Stimulated activated CD4-positive, alpha-beta T cell treated with anti-CD3 and anti-CD28 coated beads, TNF-alpha, amount 100 ng/mL, for 1 hour (primary cell): ENCODE measurements around the gene FAM83E.
A peak's percentile ranks its signal among the peaks of the same experiment; 100 is the strongest.
"Not testable (repeated sequence)": the region's sequence is repeated elsewhere in the genome, so short reads cannot be mapped to it uniquely, and the experiment has no call there.

Experiments used
- DNase-seq, 3 donors: peaks; one replicate each; pipeline ENCODE4 v3.0.0-alpha.2; 2020; ENCODE audit warnings: low read depth in 3 of 3, low spot score in 1 of 3

Gene FAM83E

DNA sequence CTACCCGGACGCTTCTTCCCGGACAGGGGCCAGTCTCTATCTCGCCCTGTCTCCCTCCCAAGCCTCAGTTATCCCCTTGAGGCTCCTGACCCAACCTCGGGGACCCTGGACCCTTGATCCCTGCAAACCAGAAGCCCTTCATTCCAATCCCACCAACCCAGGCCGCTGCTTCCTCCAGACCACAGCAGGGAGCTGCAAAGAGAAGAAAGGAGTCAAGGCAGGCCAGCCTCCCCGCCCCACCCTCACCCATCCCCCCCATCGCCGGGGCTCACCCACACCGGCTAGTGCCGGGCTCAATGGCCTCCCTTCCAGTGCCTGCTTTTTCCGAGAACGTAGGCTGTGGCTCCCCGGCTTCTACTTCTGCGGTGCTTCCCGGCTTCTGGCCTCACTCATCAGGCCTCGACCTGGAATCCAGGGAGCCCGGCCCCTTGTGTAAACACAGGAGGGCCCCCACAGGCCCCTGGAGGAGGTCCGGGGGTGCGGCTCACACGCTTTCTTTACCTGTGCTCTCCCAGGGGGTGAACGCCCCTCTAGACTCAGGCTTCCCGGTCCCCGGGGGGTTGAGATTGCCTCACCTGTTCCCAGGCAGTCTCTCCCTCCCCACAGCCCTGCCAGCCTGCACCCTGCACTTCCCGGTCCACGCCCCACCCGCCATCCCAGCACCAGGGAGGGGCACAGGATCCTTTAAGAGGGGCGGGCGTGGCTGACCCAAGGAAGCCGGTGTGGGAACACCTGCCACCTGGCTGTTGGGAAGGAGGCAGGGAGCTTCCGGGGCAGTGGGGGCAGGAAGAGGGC, at the start of gene FAM83E:
TSS of gene FAM83E (minus strand) at position 641 of the 795 bp plus-strand sequence. CDS start 1,704 bp downstream, outside the sequence.
- no peak for DNase-seq

DNA sequence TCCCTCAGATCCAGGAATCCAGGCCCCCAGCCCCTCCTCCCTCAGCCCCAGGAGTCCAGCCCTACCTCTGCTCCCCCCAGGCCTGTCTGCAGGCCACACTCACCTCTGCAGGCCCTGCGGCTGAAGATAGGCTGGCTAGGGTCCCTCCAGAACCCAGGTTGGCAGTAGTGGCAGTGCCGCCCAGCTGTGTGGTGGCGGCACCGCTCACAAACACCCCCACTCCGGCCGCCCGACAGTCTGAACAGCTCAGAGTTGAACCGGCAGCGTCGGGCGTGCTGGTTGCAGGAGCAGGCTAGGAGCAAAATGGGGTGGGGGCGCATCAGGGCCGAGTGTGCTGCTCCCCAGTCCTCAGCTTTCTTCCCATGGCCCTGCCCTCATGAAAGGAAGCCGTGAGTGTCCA, 49.6 kb upstream of the FAM83E start:
- no peak for DNase-seq

DNA sequence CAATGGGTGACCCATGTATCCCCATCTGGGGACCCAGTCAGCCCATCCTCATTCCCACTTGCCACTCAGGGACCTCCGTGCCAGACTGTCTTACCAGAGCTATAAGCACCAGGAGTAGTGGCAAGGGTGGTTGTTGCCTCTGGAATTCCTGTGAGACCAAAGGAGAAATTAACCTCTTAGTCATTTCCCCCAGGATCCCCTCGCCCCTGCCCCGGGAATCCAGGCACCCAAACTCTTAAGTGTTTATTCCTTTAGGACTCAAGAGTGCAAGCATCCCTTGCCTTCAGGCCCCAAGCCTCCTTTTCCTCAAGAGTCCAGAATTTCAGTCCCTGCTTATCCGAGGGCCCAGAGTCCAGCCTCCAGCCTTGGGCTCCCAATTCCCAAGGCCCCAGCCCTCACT, 48.8 kb upstream of the FAM83E start:
- DNase-seq: no peak

DNA sequence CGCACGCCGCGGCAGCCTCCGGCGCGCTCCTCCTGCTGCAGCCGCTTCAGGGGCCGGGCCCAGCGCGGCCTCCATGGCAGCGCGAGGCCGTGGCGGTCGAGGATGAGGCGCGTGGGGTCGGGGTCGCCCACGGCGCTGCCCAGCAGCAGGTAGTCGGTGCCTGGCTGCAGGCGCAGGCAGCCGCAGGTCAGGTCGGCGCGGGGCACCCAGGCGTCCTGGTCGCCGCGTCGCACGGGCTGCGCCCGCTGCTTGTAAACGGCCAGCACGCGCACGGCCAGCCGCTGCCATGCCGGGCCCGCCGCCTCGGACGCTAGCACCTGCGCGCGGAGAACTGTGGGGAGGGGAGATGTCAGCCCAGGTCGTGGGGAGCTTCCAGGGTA, 46.8 kb upstream of the FAM83E start:
- DNase-seq: no peak

DNA sequence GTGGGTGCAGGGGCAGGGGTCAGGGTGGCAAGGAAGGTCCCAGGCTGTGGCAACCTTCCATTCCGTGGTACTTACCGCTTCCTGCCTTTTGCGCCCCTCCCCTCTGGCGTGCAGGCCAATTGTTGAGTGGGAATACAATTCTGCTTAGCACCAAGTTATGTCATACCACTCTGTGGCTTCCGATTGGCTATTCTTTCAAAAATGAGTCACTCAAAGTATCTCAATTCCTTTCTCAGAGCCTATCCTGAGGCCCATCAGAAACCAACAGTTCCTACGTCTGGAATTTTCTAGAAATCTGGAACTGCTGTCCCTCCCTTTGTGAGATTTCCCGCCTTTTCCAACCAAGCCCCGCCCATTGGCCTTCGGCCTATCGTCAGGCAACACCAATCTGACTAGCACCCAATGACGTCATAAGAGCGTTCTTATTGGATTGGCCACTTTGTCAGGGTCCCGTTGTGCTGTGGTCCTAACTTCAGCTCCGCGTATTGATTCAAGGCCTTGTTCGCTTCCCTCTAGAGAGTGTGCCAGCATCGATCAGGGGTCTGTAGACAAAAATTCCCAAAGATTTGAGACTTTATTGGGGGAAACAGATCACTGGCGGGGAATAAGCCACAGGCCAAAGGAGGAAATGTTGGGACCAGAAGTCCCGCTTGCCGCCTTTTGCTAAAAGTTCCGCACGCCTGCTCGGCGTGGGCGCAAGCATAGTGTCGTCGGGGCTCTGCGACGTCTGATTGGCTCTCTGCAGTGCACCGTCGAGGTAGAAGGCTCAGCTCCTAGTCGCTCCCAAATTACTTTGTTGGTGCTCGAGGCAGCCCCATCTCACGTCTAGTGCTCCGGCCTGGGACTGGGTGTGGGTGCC, 46.2 kb upstream of the FAM83E start:
- peak; percentile 35 to 52 (median 39) for DNase-seq

DNA sequence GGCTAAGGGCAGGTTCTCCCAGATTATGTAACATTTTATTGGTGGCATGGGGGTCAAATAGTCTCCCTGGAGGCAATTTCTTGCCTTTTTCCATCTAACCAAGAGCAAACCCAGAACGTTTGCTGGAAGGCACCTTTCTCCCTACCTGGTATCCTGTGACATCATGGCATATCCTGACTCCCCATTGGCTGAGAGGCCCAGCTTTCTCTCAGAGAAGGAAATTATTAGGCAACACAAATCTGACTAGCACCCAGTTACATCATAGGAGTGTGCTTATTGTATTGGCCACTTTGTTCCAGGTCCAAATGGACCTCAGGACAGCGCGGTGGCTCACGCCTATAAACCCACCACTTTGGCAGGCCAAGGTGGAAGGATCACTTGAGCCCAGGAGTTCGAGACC, 44.9 kb upstream of the FAM83E start:
- DNase-seq: no peak

DNA sequence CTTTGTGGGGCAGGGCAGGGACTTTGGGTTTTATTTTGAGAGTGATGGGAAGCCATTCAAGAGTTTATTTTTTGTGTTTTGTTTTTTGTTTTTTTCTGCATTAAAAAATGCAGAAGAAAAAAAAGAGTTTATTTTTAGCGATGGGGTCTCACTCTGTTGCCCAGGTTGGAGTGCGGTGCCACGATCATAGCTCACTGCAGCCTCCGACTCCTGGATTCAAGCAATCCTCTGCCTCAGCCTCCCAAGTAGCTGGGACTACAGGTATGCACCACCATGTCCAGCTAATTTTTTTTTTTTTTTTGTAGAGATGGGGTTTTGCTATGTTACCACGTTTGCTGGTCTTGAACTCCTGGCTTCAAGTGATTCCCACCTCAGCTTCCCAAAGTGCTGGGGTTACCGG, 43.6 kb upstream of the FAM83E start:
- no peak for DNase-seq

DNA sequence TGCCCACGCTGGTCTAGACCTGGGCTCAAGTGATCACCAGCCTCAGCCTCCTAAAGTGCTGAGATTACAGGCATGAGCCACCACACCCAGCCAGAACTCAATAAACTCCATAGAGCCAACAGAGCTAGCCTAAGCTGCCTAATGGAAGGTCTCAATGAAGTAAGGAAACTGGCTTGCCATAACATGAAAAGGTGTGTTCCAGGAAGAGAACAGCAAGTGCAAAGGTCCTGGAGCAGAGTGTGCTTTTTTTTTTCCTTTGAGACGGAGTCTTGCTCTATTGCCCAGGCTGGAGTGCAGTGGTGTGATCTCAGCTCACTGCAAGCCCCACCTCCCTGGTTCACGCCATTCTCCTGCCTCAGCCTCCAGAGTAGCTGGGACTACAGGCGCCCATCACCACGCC, 43.0 kb upstream of the FAM83E start:
- not testable (repeated sequence) for DNase-seq

DNA sequence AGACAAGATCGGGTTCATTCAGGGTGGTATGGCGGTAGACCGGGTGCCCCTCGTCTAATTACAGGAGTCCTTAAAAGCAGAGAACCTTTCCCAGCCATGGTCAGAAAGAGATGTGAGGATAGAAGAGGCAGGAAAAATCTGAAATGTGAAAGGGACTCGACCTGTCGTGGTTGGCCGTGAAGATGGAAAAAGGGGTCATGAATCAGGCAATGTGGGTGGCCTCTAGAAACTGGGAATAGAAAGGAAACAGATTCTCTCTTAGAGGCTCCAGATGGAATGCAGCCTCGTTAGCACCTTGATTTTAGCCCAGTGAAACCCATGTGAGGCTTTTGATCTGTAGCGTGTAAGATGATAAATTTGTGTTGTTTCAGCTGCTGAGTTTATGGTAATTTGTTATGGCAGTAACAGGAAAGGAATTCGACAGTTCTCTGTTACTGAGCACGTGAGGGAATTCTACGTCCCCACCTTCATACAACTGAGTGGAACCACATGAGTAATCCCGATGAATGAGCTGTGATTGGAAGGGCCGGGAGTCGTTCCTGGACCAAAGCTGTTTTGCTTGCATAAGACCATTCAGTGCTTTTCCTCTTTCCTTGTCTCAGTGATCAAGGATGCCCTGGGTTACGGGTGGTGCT, 42.1 kb upstream of the FAM83E start:
- DNase-seq: no peak

DNA sequence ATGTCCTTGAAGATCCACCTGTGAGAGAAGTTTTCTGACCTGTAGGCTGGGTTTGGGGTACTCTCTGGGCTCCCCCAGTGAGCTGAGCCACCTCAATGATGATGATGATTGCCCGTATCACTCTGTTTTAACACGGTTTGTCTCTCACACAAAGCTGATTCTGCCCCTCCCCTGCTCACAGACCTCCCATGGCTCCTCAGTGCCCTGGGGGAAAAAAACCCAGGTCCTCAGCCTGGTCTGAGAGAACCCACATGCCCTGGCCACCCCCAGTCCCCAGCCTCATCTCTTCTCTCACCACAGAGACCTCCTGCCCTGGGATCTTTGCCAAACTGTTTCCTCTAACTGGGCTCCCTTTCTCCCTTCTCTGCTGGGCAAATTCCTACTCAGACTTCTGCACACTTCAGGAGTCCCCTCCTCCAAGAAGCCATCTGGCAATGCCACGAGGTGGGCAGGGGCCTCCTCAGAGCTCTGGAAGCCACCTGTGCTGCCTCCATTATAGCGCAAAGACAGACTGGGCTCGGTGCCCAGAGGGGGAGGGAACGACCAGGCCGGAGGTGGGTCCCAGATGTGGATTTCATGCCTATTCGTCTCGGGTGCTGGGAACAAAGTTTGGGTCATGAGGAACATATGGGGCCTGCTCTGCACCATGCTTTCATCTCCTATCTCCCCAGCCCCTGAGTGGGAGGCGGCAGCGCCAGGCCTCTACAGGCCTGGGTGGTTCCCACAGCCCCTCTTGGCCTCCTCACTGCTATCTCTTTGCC, 39.6 kb upstream of the FAM83E start:
- no peak for DNase-seq

DNA sequence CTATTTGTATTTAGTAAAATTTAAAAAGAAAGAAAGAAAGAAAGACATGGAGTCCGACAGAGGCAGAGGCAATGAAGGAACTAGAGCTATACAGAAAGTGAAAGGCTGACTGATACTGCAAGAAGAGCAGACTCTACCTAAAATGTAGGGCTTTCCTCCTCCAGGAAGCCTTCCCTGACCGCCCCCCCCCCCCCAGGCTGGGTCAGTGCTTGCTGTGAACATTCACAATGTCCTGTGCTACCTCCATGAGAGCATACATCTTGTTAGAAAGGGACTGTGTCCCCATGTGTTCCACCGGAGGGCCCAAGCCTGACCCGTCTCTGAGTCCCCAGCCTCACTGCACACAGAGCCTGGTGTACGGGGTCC, 36.8 kb upstream of the FAM83E start:
- no peak for DNase-seq

DNA sequence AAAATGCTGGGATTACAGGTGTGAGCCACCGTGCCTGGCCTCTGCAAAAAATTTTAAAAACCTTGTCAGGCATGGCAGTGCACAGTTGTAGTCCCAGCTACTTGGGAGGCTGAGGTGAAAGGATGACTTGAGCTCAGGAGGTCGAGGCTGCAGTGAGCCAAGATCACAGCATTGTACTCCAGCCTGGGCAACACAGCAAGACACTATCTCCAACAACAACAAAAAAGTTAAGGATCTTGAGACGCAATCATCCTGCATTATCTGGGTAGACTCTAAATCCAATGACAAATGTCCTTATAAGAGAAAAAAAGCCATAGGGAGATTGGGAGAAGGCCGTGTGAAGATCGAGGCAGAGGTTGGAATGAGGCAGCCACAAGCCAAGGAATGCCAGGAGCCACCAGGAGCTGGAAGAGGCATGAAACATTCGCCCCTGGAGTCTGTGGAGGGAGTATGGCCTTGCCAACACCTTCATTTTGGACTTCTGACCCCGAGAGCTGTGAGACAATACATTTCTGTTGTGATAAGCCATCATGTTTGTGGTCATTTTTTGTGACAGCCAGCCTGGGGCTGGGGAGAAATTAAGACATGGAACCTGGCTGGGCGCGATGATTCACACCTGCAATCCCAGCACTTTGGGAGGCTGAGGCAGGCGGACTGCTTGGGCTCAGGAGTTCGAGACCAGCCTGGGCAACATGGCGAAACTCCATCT, 36.3 kb upstream of the FAM83E start:
- no peak for DNase-seq

DNA sequence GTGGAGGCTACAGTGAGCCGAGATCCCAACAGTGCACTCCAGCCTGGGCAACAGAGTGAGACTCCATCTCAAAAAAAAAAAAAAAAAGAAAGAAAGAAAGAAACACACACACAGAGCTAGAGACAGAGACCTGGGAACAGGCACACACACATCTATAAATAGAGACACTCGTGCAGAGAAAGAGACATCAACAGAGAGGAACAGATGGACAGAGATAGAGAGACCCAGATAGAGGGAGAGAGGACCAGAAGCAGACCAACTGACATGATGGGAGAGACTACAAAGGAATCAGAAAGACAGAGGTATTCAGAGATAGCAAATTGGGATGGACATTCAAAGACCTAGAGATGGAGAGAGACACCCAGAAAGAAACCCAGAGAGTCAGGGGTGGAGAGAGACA, 33.3 kb upstream of the FAM83E start:
- DNase-seq: no peak

DNA sequence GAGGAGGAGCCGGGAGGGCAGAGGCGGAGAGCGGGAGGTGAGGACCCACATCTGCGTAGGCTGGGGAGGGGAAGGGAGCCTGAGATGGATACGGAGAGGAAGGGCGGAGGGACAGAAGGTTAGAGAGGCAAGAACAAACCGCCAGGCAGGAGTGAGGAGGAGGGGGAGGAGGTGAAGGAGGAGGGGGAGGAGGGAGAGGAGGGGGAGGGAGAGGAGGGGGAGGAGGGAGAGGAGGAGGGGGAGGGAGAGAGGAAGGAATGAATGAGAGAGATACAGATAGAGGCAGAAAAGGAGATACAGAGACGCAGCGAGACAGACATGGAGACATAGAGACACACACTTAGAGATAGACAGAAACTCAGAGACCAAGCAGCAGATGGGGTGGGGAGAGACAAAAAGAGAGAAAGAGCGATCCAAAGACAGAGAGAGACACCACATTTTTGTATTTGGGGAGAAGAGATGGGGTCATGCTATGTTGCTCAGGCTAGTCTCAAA, 31.9 kb upstream of the FAM83E start:
- no peak for DNase-seq

DNA sequence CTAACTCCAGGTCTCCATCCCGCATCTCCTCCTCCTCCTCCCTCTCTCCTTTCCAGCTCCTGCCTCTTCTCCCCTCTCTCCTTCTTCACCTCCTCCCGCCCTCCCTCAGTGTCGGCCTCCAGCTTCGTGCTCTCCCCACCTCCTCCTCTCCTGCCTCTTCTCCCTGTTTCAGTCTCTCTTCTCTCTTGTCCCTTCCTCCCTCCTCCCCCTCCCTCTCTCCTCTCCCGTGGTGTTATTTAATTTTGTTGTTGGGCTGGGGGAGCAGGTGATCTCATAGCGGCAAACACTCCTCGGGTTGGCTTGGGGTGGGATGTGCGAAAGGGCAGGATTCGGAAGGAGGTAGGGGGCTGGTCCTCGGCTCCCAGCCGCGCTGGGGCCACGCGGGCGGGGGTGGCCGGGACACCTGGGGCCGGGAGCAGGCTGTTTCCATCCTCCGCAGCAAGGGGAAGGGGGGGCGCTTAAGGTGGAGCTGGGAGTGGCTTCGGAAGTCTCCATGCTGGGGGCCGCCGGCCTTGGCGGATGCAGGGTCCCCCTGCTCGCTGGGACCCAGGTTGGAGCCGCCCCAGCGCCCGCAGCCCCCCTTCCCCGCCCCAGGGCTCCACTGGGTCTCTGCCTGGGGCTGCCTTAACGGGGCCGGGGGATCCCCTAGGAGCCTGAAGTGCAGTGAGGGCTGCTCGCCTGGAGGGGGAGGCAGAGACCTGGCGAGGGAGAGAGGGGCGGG, 31.3 kb upstream of the FAM83E start, which contains the start of gene CA11:
TSS of gene CA11 (minus strand) at position 187 of the 721 bp plus-strand sequence. CDS start 555 bp downstream, outside the sequence.
- DNase-seq: peak; percentile 76 to 85 (median 85)

DNA sequence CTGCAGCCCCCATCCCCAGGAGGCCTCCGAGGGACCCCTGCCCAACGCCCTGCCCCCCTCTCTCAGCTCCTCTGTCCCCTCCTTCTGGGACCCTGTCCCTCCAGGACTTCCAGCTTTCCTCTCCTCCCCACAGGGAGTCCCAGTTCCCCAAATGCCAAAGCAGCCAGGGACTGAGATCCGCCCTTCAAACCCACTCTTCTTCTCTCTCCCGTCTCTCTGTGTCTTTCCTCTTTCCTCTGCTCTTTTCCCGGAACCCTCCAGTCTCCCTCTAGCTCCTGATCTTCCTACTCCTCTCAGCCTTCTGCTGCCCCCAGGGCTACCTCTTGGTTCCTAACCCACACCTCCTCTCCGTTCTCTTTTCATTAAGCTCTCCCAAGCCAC, 30.7 kb upstream of the FAM83E start:
- DNase-seq: no peak

DNA sequence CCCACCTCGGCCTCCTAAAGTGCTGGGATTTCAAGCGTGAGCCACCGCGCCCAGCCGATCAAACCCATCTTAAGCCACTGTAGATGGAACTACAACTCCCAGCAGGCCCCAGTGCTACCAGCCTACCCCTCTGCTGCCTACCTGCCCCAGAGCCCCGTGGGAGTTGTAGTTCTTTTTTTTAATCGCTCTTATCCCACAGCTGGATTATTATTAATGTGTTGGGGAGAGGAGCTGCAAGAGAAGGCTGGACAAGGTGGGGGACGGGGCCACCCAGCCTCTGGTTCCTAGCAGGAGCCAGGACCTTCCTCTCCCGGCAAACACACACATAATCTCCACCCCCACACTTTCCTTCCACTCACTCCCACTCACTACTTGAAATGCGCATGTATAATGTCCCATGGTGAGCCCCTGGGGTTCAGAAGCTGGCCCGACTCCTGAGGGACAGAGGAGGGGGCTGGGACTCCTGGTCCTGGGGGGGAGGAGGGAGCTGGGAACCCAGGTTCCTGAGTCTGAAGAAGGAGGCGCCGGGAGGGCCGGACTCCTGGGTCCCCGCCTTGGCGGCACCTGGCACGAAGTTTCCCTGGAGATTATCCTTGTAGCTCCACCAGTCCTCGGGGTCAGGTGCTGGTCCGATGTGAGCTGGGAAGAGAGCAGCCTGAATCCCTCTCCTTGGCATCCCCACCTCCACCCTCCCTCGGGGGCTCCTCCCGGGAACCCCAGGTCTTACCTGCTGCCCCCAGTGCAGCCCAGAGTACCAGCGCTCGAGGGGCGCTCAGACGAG, 30.2 kb upstream of the FAM83E start:
- peak; percentile 44 to 46 (median 46) for DNase-seq

DNA sequence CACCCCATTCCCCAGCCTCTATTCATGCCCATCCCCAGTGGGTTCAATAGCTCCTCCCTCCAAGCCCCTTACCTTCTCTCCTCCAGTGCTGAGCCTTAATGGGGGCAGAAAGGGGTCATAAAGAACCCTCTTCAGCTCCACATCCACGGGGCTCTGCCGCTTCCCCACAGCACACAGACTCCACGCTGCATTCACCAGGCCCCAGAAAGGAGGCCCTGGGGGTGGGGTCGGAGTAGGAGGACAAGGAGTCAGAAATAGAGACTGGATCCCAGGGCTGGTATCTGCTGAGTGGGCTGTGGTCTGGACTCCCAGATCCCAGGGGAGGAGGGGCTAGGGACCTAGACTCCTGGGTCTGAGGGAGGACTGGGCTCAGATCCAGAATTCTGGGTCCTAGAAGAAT, 29.5 kb upstream of the FAM83E start:
- DNase-seq: no peak

DNA sequence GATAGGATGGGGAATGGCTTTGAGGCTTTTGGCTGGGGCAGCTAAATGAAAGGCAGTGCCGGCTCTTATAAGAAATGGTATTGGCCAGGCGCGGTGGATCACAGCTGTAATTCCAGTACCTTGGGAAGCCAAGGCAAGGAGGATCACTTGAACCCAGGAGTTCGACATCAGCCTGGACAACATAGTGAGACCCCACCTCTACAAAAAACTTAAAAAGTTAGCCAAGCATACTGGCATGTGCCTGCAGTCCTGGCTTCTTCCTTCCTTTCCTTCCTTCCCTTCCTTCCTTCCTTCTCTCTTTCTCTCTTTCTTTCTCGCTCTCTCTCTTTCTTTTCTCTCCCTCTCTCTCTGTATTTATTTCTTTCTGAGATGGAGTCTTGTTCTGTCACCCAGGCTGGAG, 28.0 kb upstream of the FAM83E start:
- DNase-seq: no peak
